ELR (cell line): Measurements from ENCODE around the gene KLK5.
"Not testable (repeated sequence)": the region's sequence is repeated elsewhere in the genome, so short reads cannot be mapped to it uniquely, and the experiment has no call there.

Experiments used
- DNase-seq: peaks from one replicate; pipeline ENCODE4 v3.0.0-alpha.2; 2015; ENCODE audit warnings: low read depth

KLK5 gene

GRCh38 chr19:50952910-50953309 is at the start of gene KLK5:
TSS of gene KLK5 (minus strand) at chr19:50953038. CDS start at chr19:50952657, 381 bp downstream.
- no peak for DNase-seq

GRCh38 chr19:51002089-51002532 is 49.3 kb upstream of the KLK5 start:
- no peak for DNase-seq

GRCh38 chr19:51001515-51001914 is 48.7 kb upstream of the KLK5 start, which contains the start of gene KLK8:
TSS of gene KLK8 (minus strand) at chr19:51001604. CDS start at chr19:51001167, 437 bp downstream.
- no peak for DNase-seq

DNA sequence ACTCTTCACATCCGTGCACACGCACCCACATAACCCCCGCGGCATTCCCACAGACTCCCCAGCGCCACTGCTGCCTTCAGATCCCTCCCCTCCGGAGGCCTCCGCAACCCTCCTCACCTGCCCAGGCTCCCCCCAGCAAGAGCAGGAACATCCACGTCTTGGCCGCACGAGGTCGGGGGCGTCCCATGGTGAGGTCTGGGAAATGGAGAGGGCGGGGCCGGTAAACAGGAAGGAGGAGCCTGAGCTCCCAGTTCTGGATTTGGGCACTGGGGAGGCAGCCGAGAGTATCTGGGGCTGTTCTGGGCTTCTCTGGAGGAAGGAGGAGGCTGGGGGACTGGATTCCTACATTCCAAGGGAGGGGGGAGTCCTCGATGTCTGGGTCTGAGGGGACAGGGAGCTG is 48.1 kb upstream of the KLK5 start:
- DNase-seq: no peak

- no peak for DNase-seq
Measured at GRCh38 chr19:51000426-51000825, 47.6 kb upstream of the KLK5 start.

DNA sequence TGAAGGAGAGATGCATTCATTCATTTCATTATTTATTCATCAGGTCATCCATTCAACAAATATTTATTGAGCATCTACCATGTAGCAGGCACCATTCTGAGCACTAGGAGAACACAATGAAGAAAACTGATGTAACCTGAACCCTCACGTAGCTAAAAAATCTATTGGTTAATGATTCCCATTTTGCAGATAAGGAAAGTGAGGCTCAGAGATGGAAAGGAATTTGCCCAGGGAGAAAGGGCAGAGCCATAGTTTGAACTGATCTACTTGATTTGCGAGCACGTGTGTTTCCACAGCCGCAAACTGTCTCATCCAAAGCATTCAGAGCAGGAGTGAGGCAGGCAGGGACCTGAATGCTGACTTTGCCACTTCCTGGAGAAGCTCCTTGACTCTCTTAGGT is 45.8 kb upstream of the KLK5 start:
- DNase-seq: no peak

GRCh38 chr19:50998061-50998460 is 45.2 kb upstream of the KLK5 start:
- DNase-seq: no peak

DNA sequence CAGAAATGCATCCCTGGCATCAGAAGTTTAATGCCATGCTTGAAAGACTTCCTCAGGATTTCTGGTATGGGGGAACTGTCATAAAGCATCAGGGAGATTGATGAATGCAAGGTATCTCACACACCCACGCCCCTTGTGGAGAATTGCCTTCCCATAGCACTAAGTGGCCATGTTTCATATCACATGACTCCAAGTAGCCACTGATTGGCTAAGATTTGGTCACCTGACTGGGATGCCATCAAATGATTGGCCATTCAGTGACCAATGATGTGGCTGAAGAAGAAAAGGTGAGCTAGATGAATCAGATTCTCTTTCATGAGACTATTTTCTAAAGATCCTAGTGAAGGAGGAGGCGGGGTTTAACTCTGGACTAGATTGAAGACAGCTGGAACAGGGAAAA is 41.3 kb upstream of the KLK5 start:
- peak; percentile 13 for DNase-seq

- DNase-seq: no peak
Measured at GRCh38 chr19:50992666-50993035, 39.8 kb upstream of the KLK5 start.

DNA sequence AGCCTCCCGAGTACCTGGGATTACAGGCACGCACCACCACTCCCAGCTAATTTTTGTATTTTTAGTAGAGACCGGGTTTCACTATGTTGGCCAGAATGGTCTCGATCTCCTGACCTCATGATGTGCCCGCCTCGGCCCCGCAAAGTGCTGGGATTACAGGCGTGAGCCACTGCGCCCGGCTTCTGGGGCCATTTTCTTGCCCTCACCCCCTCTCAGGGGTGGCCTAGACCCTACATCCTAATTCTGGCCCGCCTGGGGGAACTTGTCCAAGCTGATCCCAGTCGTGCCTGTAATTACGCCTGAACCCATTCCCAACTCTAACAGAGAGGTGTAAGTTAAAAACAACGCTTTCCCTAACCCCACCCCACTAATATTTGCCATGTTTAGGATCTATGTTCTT is 31.6 kb upstream of the KLK5 start:
- not testable (repeated sequence) for DNase-seq

GRCh38 chr19:50983625-50984292 is 30.9 kb upstream of the KLK5 start, which contains the start of gene KLK7:
TSS of gene KLK7 (minus strand) at chr19:50983917. CDS start at chr19:50982399, 1,518 bp downstream.
- no peak for DNase-seq

- no peak for DNase-seq
Measured at GRCh38 chr19:50982186-50982585, 29.3 kb upstream of the KLK5 start.

DNA sequence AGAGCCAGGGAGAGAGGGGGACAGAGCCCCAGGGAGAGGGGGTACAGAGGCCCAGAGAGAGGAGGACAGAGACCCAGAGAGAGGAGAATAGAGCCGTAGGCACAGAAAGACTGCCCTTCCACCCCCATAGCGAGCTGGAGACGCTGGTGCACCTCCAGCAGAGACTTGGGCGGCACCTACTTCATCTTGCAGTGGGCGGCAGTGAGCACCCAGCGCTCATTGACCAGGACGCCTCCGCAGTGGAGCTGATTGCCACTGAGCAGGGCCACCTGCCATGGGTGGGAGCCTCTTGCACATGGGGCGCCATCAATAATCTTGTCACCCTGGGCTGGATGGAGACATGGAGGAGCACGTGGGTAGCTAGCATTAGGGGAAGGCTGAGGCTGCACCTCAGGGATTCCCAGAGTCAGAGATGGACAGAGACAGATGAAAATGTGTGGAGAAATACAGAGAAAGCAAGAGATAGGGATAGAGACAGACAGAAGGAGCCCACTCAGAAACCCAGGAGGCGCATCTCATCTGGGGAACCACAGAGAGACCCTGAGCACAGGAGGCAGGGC is 28.8 kb upstream of the KLK5 start:
- no peak for DNase-seq

- DNase-seq: no peak
Measured at GRCh38 chr19:50980208-50980607, 27.4 kb upstream of the KLK5 start.

- DNase-seq: no peak
Measured at GRCh38 chr19:50979758-50980157, 26.9 kb upstream of the KLK5 start.

- no peak for DNase-seq
Measured at GRCh38 chr19:50978772-50979390, 26.0 kb upstream of the KLK5 start.

GRCh38 chr19:50977626-50978025 is 24.8 kb upstream of the KLK5 start:
- no peak for DNase-seq

- DNase-seq: no peak
Measured at GRCh38 chr19:50975766-50976165, 22.9 kb upstream of the KLK5 start.

GRCh38 chr19:50974702-50975556 is 22.1 kb upstream of the KLK5 start:
- DNase-seq: no peak

GRCh38 chr19:50972795-50973376 is 20.0 kb upstream of the KLK5 start:
- DNase-seq: no peak

DNA sequence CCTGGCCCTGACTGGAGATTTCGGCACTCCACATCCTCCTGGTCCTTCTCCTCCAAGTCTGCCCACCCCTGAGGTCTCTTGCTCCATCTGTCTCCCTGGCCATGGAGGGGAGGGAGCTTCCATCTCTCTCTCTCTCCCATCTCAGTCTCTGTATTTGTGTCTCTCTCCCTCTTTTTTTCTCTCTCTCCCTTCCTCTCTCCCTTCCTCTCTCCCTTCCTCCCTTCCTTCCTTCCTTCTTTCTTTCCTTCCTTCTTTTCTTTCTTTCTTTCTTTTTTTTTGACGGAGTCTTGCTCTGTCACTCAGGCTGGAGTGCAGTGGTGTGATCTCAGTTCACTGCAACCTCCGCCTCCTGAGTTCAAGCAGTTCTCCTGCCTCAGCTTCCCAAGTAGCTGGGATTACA is 17.0 kb upstream of the KLK5 start:
- DNase-seq: not testable (repeated sequence)

GRCh38 chr19:50969413-50969760 is 16.5 kb upstream of the KLK5 start, which contains the start of gene KLK6:
TSS of gene KLK6 (minus strand) at chr19:50969591. CDS start at chr19:50968104, 1,487 bp downstream.
- no peak for DNase-seq
